NCI-H2107 treated with DMSO at 0.1 percent for 48 hours (cell line): ENCODE results near the gene WDR82.

ENCODE experiments used
- DNase-seq: peaks from one replicate; lab custom pipeline; 2025; ENCODE audit not compliant: unreplicated experiment; lab: John Stamatoyannopoulos, UW

Gene WDR82

DNA sequence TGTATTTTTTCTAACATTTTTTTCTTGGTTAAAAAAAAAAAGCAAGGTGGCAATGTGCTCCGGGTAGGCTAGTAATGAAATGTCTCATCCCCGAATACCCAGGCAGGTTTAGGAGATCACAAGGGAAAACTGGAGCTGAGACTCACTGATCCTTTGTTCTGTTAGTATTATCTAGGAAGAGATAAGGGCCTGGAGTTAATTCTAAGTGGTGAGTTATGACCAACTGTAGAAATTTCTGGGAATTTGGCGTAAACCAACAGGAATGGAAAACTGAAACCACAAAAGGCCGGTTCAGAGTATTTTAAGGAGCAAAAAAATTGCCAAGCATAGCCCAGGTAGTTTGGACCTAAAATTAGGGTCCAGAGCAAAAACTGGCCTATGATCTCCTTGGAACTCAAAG is 20.5 kb downstream of the WDR82 start:
- DNase-seq: no peak

DNA sequence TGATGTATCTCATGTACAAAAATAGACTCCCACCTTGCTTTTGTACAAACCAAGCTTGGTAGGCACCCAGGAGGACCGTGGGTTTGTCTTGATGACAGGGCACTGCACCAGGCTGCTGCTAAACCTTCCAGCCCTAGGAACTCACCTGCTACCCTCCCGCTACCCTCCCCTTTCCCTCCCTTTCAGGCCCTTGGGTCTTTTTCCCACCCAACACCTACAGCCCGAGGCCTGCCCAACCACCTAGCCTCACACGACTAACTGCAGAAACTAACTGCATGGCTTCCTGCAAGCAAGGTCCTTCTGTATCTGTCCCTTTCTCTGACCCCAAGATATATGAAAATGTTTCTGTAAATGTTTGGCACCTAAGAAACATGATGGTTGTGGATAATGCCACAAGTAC is 21.8 kb downstream of the WDR82 start:
- no peak for DNase-seq

DNA sequence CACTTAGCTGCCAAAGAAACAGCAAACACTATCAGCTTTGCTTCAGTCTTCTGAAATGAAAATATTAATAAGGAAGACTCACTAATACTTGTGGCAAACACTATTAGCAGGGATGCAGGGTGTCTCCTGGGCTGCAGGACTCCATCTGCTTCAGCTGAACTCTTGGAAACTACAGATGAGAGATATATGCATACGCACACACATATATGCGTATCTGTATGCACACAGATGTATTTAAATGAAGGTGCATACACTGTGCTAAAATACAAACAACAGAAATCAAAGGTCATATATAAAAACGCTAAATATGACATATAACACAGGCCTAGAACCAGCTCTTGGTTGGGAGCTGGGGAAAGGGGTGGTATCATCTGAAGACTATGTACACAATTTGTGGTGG is 22.3 kb downstream of the WDR82 start:
- DNase-seq: no peak

DNA sequence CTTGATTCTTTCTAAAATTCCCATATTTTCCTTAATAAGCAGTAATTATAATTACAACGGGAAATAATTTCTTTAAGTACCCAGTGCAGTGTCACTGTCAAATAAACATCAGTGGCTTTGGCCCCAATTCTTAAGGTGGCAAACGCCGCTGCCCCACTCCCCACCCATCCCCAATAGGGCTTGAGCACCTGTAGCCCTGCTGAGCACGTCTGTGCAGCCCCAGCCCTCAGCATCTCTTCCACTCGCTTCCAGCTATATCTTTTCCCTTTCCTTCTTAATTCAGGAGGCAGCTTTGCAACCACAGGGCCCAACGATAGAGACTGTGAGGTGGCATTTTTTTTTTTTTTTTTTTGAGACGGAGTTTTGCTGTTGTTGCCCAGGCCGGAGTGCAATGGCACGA is 23.8 kb downstream of the WDR82 start:
- no peak for DNase-seq

DNA sequence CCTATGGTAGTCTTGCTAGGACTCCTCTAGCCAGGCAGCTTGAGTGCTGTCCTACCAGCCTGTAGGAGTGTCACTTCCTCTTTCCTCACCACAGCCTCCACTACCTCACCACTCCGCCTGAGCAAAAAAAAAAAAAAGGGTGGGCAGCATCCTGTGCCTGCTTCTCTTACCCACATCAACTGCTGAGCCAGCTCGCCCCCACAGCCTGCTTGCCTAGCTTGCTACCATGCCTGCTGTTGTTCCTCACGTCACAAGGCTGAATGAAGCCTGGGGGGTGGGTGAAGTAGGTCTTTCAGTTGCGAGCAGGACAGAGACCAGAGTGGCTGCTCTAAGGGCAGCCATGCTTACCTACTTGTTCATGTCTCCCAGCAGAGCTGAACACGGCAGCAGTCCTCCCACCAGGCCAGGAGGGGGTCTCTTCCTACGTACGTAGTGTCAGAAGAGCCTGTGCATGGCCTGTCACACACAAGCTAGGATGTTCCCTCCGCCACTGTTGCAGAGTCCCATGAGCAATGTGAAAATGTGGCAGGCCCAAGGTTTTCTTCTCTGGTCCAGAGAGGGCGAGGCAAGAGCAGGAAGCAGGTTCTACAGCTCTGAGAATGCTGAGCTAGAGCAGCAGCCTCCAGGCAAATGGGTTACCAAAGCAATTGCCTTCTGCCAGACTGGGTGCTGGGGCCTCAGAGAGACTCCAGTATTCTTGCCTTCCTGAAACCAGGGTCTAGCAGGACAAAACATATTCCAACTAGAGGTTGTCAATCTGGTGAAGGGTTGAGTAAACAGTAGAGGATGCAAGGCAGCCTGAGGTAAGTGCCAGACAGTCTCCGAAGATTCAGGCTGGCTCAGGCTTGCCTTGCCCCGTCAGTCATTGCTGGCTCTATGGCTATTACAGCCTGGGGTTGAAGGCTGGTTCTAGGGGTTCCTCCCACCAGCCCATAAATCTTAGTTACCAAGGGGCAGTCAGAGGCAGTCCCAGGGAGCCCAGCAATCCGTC is 24.8 kb downstream of the WDR82 start:
- no peak for DNase-seq

DNA sequence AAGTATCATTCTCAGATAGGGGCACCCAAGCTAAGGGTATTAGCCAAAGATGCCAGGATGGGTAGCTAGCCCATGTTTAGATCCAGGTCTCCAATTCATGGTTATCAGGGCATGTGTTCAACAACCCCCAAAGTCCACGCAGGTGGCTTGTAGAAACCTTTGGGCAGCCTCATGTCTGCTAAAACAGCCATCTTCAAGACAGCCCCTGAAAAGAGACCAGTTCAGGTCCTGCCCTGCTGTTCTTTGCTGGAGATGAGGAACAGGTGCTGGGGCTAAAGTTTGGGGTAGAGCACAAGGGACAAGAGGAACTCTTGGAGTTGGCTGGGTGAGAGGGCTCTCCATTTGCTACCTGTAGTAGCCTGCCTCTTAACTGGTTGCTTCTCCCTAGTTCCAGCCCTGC is 28.3 kb downstream of the WDR82 start:
- DNase-seq: no peak

DNA sequence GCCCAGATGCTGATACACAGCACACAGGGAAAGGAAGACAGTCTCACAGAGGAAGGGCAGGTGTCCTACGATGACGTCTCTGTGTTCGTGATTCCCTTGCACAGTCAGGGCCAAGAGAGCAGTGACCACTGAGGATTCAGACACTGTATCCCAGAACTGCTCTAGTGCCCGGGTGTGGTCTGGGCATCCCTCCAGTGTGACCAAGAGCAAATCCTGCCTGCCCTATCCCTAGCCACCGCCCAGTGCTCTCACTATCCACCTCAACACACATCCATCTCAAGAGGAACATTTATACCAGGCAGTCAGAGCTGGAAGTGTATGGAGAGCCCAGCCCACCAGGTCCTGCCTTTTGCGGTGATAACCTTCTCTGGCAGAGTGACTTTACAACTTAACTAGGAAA is 28.8 kb downstream of the WDR82 start:
- DNase-seq: no peak

DNA sequence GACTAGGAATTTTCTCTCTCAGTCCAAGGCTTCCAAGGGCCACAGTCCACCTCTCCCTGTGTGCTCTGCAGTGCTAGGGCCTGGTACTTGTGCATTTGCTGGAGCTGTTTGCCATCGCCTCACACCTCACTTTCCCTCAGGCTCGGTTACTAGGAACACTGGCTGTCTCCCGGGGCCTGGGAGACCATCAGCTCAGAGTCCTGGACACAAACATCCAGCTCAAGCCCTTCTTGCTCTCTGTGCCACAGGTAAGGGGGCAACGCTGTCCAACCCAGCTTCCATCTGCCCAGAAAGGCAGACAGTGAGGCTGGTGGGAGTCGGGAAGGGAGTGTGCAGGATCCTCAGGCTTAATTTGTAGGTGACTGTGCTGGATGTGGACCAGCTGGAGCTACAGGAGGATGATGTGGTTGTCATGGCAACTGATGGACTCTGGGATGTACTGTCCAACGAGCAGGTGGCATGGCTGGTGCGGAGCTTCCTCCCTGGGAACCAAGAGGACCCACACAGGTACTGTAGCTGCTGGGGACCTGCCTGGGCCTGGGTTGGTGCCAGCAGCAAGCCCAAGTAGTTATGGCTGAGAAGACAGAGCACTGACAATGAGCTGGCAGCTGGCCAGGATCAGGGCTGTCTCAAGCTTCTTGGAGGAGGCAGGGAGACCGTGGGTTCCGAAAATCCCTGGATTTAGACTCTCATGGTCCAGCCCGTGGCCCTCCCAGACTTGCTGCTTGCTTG is 29.5 kb downstream of the WDR82 start:
- no peak for DNase-seq

DNA sequence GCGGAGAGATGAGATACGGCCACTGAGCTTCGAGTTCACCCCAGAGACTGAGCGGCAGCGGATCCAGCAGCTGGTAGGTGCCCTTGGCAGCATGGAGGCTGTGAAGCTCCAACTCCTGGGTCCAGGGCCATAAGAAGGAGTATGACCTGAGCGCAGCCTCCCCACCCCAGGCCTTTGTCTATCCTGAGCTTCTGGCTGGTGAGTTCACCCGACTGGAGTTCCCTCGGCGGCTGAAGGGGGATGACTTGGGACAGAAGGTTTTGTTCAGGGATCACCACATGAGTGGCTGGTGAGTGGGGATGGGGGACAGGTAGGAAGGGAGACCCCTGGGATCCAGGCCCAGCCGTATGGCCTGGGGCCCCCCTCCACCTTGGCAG is 30.3 kb downstream of the WDR82 start:
- no peak for DNase-seq

DNA sequence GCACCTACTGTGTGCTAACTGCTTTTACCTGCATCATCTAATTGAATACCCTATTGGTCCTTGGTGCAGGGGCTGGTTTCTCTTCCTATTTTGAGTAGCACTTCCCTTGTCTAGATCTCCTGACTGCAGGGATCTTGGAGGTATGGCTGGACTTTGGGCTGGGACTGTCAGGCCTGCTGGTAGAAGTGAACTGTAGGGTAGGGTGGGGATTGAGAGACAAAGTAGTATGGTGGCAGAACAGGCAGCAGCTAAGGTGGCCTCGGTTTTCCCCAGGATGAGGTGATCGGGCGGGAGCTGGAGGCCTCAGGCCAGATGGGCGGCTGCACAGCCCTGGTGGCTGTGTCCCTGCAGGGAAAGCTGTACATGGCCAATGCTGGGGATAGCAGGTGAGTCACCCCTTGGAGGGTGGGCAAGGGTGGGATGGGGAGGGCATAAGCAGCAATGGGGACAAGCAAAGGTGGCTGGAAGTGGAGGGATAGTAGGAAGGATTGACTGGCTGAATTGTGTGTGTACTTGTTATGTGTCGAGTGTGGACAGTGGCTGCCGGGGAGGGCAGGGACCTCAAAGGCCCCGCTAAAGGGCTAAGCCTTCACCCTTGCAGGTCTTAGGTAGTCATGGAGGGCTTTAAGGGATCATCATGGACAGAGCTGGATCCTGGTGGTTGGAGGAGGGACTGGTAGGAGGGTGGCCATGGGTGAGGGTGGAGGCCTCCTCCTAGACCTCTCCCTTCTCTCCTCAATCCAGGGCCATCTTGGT is 30.9 kb downstream of the WDR82 start:
- DNase-seq: no peak

DNA sequence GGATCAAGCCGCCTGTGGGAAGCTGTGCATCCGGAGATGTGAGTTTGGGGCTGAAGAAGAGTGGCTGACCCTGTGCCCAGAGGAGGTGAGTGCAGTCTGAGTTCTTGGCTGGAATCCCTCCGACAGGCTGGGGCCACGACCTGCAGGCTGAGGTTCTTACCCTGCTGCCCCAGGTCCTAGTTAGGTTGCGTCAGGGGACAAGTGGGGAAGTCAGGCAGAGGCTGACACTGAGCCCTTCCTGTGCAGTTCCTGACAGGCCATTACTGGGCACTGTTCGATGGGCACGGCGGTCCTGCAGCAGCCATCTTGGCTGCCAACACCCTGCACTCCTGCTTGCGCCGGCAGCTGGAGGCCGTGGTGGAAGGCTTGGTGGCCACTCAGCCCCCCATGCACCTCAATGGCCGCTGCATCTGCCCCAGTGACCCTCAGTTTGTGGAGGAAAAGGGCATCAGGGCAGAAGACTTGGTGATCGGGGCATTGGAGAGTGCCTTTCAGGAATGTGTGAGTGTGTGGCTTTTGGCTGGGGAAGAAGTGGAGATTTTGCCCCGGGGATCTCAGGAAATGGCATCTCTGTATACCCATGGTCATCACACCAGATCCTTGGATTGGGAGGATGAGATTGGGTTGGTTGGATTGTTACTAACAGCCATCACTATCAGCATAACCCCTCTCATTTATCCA is 31.6 kb downstream of the WDR82 start:
- DNase-seq: no peak

DNA sequence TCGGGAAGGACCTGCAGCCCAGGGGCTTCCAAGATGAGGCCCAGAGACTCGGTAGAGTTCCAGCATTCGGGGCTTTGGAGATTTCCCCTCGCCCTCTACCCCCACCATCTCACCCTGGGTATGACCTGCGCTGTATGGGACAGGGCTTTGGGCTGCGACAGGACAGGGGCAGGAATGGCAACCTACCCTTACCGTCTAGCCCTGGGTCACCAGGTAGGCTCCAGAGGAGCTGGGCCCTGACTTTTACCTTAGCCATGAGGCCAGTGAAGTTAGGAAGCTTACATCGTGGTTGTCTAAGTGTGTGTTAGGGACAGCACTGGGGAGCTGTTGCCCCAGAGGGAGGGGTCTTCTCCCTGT is 32.2 kb downstream of the WDR82 start:
- no peak for DNase-seq

DNA sequence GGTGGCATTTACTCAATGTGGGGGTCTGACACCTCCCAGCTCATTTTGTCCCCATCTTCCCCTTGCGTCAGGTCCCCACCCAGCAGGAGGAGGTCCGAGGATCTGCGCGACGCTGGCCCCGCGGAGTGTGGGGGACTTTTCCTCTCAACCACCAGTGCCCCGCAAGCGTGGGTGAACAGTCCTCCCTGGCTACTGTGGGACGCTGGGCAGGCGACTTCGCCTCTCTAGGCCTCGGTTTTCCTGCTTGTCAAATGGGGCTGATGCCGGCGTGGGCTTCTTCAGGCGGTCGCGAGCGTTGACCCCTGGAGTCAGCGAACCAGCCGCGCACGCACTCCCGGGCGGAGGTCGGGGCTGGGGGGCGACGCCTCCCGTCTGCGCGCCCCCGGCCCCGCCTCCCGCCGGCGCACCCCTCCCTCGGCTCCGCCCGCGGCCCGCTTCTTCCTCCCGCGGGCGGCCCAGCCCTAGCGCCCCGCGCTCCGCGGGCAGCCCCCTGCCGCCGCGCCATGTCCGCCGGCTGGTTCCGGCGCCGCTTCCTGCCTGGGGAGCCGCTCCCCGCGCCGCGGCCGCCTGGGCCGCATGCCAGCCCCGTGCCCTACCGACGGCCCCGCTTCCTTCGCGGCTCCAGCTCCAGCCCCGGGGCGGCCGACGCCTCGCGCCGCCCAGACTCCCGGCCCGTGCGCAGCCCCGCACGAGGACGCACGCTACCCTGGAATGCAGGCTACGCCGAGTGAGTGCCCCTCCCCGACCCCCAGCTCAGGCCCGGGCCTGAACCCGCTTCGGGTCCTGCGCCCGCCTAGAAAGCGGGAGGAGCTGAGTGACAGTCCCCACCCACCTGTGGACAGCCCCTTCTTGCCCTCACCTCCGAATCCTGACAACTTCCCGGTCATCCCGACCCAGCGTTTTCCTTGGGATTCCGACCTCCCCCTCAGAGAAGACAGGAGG is 32.9 kb downstream of the WDR82 start, which contains the start of gene PPM1M:
PPM1M (plus strand) TSS at position 438 of the 942 bp plus-strand sequence; CDS start at position 504, 66 bp downstream.
- DNase-seq: no peak

DNA sequence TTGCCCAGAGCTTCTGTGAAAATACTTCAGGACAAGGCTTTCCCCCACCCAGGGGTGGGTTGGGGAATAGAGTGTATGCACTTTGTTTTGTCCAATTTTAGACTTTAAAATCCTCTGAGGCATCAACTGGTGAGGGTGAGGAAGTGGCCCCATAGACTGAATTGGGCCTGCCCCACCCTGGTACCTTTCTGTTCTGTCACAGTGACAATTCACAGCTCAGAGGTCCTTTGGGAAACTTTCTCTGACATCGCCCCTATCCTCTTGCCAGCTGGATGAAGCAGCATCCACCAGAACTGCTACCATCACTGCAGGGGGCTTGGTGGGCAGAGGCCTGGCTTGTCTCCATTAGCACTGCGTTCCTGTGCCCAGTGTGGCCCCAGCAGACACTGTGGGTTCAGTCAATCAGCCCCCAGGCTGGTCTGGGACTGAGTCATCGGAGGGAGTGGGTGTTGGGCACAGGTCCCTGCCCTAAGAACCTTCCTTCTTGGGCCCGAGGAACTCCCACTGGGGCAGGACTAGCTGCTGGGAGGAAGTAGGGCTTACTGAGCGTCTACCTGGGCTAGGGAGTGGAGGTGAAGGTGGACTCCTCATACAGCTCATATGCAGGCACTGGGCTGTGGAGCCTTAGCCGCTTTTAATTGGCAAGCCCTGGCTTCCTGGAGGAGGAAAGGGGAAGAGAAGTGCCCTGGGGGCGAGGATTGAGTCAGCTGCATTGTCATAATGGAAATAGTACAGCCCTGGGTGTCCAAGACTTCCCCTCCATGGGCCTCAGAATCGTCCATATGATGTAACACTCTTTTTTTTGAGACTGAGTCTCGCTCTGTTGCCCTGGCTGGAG is 34.4 kb downstream of the WDR82 start:
- no peak for DNase-seq

DNA sequence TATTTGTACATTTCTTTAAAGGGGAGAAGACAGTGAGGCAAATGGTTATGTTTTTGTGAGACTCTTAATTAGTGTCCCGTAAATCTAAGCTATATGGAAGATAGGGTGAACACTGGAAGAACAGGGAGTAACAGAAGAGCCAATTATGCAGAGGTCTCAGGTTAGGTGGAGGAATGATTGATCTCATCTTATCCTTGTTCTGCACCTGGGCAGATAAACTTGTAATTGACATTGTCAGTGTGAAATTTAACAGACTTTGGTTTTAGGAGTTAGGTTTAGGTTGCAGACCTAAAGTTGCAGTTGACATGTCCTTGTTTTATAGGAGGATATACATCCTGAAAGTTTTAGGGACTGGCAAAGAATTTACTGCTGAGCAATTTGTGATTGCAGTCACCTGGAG is 36.4 kb downstream of the WDR82 start:
- DNase-seq: no peak

DNA sequence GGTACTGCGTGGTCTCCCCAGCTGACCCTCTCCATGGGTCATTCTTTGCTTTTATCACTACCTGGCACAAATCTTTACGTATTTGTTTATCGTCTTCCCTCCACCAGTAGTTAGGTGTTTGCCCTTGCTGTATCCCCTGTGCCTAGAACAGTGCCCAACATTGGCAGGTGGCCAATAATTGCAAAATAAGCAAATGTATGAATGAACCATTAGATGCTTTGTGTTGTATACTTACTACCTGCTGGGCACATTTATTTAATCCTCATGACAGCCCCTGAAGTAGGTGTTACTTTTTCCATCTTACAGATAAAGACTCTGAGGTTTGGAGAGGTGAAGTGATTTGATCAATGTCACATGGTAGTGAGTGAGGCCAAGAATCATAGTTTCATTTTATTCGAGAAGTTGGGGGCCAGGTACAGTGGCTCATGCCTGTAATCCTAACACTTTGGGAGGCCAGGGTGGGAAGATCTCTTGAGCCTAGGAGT is 37.5 kb downstream of the WDR82 start:
- DNase-seq: no peak

DNA sequence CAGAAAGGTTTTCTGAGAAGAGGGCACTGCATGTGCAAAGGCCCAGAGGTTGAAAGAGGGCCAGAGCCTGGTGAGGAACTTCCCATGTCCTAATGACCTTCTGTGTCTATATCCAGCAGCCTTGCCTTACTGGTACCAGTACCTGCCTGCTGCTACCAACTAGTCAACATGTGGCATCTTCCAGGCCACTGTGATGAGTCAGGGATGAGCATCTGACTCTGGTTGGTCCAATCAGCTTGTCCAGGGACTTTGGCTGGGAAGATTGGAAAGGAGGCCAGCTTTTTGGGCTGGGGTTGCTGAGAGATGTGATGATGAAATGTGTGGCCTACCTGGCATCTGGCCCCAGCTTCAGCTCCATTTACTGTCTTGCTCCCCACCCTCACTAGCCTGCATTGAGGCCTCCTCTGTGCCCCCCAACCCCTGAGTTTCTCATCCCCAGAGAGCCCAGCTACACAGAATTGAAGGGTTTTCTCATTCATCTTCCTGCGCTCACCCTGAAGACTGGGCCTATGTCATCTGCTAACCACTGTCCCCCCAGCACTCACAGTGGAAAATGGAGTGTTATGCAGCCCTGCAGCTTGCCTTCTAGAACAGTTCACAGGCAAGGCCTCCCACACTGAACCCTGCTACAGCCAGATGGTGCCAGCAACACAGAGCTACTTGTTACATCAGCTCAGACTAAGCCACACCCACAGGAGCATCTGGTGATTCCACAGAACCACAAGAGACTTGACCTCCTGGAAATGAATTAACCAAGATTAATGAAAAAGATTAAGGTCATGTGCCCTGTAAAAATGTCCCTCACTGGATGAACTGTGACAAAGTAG is 38.2 kb downstream of the WDR82 start:
- peak; percentile 30 for DNase-seq
